Suprapubic skin (tissue), 4 donors: ENCODE measurements around the gene TRMT61A. TPM values are rescaled to one million over a fixed set of nuclear protein-coding genes. Genes with fewer than 3 reads are reported as not detected.

Source experiments
- DNase-seq, 2 donors: peaks; one replicate each; pipeline ENCODE4 v3.0.0-alpha.2; 2019; ENCODE audit warnings: low spot score in 2 of 2
- H3K27ac ChIP-seq: fragments of 200-600 bp; sonication (generic); one replicate; pipeline ENCODE4 v1.5.1; 2019
- H3K27me3 ChIP-seq: fragments of 200-600 bp; sonication (generic); one replicate; pipeline ENCODE4 v1.5.1; 2019
- H3K36me3 ChIP-seq: fragments of 200-600 bp; sonication (generic); one replicate; pipeline ENCODE4 v1.5.1; 2019
- H3K4me1 ChIP-seq: fragments of 200-600 bp; sonication (generic); one replicate; pipeline ENCODE4 v1.5.1; 2019
- H3K4me3 ChIP-seq: fragments of 200-600 bp; sonication (generic); one replicate; pipeline ENCODE4 v1.5.1; 2019; ENCODE audit warnings: mild to moderate bottlenecking
- H3K9me3 ChIP-seq: fragments of 200-600 bp; sonication (generic); one replicate; pipeline ENCODE4 v1.5.1; 2019
- EP300 ChIP-seq: sonication (generic); formaldehyde crosslinking; IDR thresholded peaks from one replicate; pipeline ENCODE4 v1.6.1; 2017; ENCODE audit warnings: antibody characterized with exemption
- POLR2A ChIP-seq, 2 donors: fragments of 450-650 bp; IDR thresholded peaks; one replicate each; pipeline ENCODE4 v1.6.1; 2017; ENCODE audit warnings: antibody characterized with exemption in 2 of 2, mild to moderate bottlenecking in 2 of 2, moderate library complexity in 2 of 2
- POLR2AphosphoS5 ChIP-seq, 3 donors: sonication (generic); formaldehyde crosslinking; IDR thresholded peaks; one replicate each; pipeline ENCODE4 v1.6.1; 2017; ENCODE audit warnings: antibody characterized with exemption in 3 of 3
- WGBS: methylation state at CpG from one replicate; pipeline ENCODE4 v1.1.5; 2018; 5-methylcytosine and 5-hydroxymethylcytosine counted together
- total RNA-seq, 4 donors: library from RNA; depleted of rRNA; stranded (reverse); fragments of >200 nt; gene quantifications; one replicate each; pipeline ENCODE4 v1.1.0, GENCODE V29; 2016
- TF ChIP-seq, protein P1 (sequence below), 2 donors: fragments of 200-600 bp in 1 of 2; fragments of 450-650 bp in 1 of 2; sonication (generic) in 1 of 2; IDR thresholded peaks; one replicate each; pipeline ENCODE4 v1.5.1; 2016 to 2019; ENCODE audit warnings: antibody characterized with exemption in 2 of 2, mild to moderate bottlenecking in 1 of 2, moderate library complexity in 1 of 2

The TRMT61A gene
- total RNA-seq, 4 donors from 2014 or later: 15.9 to 21.9 (median 18.5) TPM

DNA sequence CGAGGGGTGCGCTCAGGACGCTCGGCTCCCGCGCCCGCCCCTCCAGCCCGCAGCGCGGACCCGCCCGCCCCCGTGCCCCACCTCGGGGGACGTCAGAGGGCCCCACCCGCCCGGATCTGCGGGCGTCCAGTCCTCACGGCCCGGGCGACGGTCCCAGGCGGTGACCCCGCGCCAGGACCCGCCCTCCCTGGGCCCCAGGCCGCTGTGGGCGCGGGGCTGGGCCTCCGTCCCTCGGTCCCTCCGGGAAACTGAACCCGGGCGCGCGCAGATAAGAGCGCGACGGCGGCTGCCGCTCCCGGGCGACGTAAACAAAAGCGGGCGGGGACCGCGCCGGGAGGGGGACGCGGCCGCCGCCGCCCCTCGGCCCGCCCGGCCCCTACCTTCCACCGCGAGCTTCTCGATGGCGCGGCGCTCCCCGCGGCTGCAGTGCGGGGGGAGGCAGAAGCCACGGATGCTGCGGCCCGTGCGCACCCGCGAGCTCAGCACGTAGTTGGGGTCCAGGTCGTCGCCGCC, 7.5 kb upstream of the TRMT61A start:
- DNase-seq: peak in 1 of 2 donors; percentile 64
- peaks cover 6% of the 10 kb centered on the region for H3K27me3 ChIP-seq
- peaks cover 72% of the 10 kb centered on the region for H3K4me1 ChIP-seq
- H3K27ac ChIP-seq: peak overlapping the region; percentile 86
- TF ChIP-seq, protein P1, sequence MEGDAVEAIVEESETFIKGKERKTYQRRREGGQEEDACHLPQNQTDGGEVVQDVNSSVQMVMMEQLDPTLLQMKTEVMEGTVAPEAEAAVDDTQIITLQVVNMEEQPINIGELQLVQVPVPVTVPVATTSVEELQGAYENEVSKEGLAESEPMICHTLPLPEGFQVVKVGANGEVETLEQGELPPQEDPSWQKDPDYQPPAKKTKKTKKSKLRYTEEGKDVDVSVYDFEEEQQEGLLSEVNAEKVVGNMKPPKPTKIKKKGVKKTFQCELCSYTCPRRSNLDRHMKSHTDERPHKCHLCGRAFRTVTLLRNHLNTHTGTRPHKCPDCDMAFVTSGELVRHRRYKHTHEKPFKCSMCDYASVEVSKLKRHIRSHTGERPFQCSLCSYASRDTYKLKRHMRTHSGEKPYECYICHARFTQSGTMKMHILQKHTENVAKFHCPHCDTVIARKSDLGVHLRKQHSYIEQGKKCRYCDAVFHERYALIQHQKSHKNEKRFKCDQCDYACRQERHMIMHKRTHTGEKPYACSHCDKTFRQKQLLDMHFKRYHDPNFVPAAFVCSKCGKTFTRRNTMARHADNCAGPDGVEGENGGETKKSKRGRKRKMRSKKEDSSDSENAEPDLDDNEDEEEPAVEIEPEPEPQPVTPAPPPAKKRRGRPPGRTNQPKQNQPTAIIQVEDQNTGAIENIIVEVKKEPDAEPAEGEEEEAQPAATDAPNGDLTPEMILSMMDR (IDR thresholded peaks at IDR 0.05): no peak
- TF ChIP-seq EP300 (no peak), POLR2A (IDR thresholded peaks at IDR 0.05) (no peak), POLR2AphosphoS5 (IDR thresholded peaks at IDR 0.05) (no peak)
- H3K4me3 ChIP-seq: peak overlapping the region; percentile 65
- no peaks in the 10 kb centered on the region for H3K9me3 ChIP-seq
- H3K36me3 ChIP-seq: no peaks in the 10 kb centered on the region
- WGBS: no CpG with 5 or more reads among the region's 77 CpGs

DNA sequence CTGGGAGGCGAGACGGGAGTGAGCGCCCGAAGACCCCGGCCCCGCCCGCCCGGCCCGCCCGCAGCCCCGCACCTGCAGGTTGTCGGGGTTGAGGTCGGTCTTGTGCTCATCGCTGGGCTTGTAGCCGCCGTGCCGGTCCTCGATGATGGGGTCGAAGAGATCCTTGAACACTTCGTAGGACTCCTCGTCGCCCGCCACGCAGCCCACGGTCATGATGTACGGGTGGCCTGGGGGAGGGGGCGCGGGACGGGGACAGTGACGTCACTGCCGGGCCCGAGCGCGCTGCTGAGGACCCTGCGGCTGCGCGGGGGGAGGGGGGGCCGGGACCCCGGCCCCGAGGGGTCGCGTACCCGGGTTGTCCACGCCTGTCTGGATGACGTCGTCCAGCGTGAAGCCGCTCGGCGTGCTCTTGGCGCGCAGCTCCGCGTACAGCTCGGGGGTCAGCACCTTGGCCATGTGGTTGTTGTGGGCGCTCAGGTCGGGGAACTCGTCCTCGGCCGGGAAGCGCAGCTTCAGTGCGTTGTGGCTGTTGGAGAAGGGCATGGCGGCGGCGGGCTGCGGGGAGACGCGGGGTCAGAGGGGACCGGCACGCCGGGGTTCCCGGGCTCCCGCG, 6.9 kb upstream of the TRMT61A start:
- H3K27me3 ChIP-seq: peaks cover 6% of the 10 kb centered on the region
- H3K9me3 ChIP-seq: no peaks in the 10 kb centered on the region
- H3K36me3 ChIP-seq: no peaks in the 10 kb centered on the region
- peak overlapping the region; percentile 65 for H3K4me3 ChIP-seq
- TF ChIP-seq, protein P1 (IDR thresholded peaks at IDR 0.05): no peak
- TF ChIP-seq POLR2AphosphoS5 (IDR thresholded peaks at IDR 0.05) (no peak), POLR2A (IDR thresholded peaks at IDR 0.05) (no peak), EP300 (no peak)
- peak in 1 of 2 donors; percentile 76 for DNase-seq
- H3K4me1 ChIP-seq: peaks cover 73% of the 10 kb centered on the region
- WGBS: under 1% methylated on average over 23 of the region's 74 CpGs
- H3K27ac ChIP-seq: peak overlapping the region; percentile 86

DNA sequence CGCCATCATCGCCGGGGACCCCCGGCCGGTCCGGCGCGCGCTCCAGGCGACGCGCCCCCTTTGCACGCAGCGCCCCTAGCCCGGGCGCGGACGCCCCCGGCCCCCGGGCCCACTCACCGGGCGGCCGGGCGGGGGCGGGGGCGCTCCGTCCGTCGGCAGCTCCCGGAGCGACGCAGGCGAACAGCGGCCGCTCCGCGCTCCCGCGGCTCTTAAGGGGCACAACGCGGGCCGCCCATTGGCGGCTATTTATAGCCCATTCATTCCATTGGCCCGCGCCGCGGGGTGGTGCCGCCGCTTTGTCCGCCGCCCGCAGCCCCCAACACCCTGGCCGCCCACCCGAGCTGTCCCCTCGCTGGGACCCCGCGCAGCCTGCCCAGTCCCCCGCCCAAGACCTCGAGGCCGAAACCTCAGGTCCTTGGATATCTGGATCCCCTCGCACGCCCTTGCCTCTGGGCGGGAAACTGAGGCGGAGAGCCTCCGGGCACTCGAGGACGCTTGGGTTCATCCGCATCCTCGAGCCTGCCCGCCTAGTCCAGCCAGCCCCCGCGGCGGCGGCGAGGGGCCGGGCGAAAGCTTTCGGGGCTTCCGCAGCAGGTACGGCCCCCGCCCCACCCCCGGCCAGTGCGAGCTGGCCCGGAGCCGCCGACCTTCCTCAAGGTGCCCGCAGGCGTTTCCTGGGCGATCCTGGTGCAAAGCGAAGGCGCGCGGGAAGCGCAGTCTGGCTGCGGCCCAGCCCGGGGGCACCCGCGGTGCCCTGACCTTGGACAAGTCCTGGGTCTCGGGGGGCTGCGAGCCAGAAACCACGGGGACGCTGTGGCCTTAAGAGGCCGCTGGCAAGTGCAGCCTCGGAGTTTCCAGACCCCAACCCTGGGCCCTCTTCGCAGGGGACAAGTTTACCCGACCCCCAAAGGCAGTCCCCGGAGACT, 6.1 kb upstream of the TRMT61A start, which contains the start of gene CKB:
Gene CKB, minus strand, starts transcription at position 182 of the 926 bp plus-strand sequence. CDS start 337 bp downstream, outside the sequence.
- H3K9me3 ChIP-seq: no peaks in the 10 kb centered on the region
- peaks cover 73% of the 10 kb centered on the region for H3K4me1 ChIP-seq
- peak in 1 of 2 donors; percentile 81 for DNase-seq
- no peak for TF ChIP-seq POLR2AphosphoS5 (IDR thresholded peaks at IDR 0.05)
- TF ChIP-seq EP300: no peak
- TF ChIP-seq POLR2A (IDR thresholded peaks at IDR 0.05): peak; percentile 44 to 58
- TF ChIP-seq, protein P1 (IDR thresholded peaks at IDR 0.05): no peak
- WGBS: 18% methylated on average over 5 of the region's 107 CpGs
- H3K36me3 ChIP-seq: no peaks in the 10 kb centered on the region
- peaks cover 6% of the 10 kb centered on the region for H3K27me3 ChIP-seq
- H3K4me3 ChIP-seq: peak within 1 kb of the TSS; percentile 65
- H3K27ac ChIP-seq: peak within 1 kb of the TSS; percentile 86

DNA sequence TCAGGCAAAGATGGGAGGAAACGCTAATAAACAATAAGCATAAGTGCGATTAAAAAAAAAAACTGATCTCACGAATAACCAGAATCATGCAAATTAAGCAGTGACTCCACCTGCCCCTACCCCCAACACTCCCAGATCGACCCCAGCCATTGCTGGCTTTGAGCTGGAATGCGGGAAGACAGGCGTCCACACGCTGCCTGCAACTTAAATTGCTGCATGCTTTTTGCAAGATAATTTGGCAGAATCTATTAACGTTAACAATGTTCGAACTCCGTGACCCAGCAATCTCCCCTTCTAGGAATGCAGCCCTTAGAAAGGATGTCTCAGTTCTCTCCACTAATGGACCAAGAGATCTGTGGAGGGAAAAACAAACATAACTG, 5.4 kb upstream of the TRMT61A start:
- 45% methylated on average over 10 of the region's 10 CpGs for WGBS
- peaks cover 6% of the 10 kb centered on the region for H3K27me3 ChIP-seq
- no peaks in the 10 kb centered on the region for H3K9me3 ChIP-seq
- H3K27ac ChIP-seq: no peak overlapping the region
- DNase-seq: no peak
- no peaks in the 10 kb centered on the region for H3K36me3 ChIP-seq
- TF ChIP-seq, protein P1 (IDR thresholded peaks at IDR 0.05): no peak
- TF ChIP-seq POLR2AphosphoS5 (IDR thresholded peaks at IDR 0.05) (no peak), EP300 (no peak), POLR2A (IDR thresholded peaks at IDR 0.05) (no peak)
- H3K4me1 ChIP-seq: peaks cover 73% of the 10 kb centered on the region
- peak overlapping the region; percentile 65 for H3K4me3 ChIP-seq
